Stimulated activated CD4-positive, alpha-beta T cell treated with anti-CD3 and anti-CD28 coated beads, TNF-alpha, amount 100 ng/mL, for 4 hours (primary cell): ENCODE data around the gene ZNF488.

Experiments
- DNase-seq, 3 experiments: peaks; one replicate each; pipeline ENCODE4 v3.0.0-alpha.2; 2020; ENCODE audit warnings: low read depth in 3 of 3

The ZNF488 gene

GRCh38 chr10:47330366-47330765 lies 53.7 kb downstream of the ZNF488 start:
- DNase-seq, result no peak

DNA sequence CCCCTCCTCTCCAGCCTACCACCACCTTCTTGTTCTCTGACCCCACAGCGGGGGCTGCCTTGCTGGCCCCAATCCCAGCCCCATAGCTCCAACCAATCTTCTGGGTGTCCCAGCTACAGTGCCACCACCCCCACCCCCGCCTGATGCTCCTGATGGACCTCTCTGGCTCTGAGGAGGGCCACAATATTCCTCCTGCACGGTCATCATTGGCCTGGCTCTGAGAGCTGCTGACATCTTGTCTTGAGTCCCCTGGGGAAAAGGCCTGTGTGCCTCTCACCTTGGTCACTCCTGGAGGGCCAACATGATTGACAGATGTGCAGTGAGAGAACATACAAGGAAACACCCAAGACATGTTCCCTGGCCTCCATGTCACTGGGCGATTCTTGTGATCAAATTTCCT lies 54.2 kb downstream of the ZNF488 start:
- DNase-seq, result no peak

GRCh38 chr10:47326927-47327330 lies 57.2 kb downstream of the ZNF488 start:
- no peak for DNase-seq

- DNase-seq, result no peak
Measured at GRCh38 chr10:47326306-47326926, 57.7 kb downstream of the ZNF488 start.

GRCh38 chr10:47325303-47326291 lies 58.5 kb downstream of the ZNF488 start:
- no peak for DNase-seq

- DNase-seq, result no peak
Measured at GRCh38 chr10:47323636-47324296, 60.3 kb downstream of the ZNF488 start.

- DNase-seq, result no peak
Measured at GRCh38 chr10:47323087-47323486, 61.0 kb downstream of the ZNF488 start.

DNA sequence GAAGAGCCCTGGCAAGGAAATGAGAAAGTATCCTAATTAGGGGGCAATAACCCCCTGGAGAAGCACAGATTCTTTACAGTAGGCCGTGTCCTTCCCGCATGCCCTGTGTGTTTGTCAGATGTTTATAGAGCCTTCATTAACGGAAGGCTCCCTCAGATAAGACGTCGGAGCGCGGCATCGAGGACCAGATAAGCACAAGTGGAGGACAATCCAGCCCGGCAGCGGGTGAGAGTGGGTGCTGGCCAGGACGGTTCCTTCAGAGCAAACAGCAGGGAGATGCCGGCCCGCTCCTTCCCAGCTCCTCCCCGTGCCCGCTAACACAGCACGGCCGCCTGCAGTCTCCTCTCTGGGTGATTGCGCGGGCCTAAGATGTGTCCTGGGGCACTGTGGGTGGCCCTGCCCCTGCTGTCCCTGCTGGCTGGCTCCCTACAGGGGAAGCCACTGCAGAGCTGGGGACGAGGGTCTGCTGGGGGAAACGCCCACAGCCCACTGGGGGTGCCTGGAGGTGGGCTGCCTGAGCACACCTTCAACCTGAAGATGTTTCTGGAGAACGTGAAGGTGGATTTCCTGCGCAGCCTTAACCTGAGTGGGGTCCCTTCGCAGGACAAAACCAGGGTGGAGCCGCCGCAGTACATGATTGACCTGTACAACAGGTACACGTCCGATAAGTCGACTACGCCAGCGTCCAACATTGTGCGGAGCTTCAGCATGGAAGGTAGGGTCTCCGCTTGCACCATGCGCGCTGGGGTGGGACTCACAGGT lies 61.6 kb downstream of the ZNF488 start, which contains the start of gene GDF2:
TSS of gene GDF2 (plus strand) at position 155 of the 762 bp plus-strand sequence. CDS start at position 370, 215 bp downstream.
- no peak for DNase-seq

GRCh38 chr10:47321521-47322195 lies 62.4 kb downstream of the ZNF488 start:
- DNase-seq, result no peak

- DNase-seq, result no peak
Measured at GRCh38 chr10:47320812-47321211, 63.3 kb downstream of the ZNF488 start.

DNA sequence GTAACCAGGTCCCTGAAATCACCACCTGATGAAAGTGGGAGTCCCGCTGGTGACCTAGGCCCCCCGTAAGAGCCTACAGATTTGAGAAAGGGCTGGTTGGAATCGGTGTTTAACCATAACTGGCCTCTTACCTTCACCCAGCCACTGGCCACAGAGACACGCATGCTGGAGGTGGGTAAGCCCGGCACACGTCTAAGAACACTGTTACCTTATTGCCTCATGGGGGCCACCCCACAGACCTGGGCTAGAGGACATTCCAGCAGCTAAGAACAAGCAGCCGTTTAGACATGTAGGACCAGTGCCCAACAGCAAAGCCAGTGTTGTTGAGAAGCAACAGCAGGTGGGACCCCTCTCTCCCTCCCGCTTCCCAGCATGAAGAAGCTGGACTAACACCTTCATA lies 64.3 kb downstream of the ZNF488 start:
- no peak for DNase-seq

DNA sequence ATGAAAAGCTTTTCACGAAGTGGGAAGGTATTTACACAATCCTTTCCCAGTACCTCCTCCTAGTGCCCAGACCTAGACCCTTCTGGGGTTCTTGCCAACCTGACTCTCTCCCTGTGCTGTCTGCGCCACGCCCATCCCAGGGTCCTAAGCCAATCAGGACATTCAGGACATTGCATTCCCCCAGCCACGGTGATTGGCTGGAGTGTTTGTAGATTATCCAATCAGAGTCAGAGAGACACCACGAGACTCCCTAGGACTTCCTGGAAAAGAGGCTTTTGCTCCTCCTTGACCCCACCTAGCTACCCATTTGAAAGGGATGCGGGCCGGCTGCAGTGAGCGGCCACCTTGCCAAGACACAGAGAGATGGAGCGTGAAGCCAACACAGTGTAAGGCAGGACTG lies 65.4 kb downstream of the ZNF488 start:
- no peak for DNase-seq

DNA sequence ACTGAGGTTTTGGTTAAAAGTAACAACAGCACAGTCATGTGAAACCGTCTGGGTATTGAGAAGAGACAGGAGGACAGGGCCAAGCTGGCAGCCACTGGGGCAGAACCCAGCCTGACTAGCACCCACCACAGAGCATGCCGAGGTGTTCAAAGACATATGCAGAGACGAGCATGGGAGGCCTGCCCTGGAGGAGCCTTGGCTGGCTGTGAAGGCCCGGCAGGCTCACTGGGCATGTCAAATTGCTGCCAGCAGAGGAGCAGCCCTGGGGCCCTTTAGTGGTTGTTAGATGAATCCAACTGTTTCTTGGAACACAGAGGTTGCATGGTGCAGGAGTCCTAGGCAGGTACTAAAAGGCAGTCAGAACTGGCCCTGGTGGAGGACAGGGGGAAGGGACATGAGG lies 66.8 kb downstream of the ZNF488 start:
- DNase-seq, result no peak

DNA sequence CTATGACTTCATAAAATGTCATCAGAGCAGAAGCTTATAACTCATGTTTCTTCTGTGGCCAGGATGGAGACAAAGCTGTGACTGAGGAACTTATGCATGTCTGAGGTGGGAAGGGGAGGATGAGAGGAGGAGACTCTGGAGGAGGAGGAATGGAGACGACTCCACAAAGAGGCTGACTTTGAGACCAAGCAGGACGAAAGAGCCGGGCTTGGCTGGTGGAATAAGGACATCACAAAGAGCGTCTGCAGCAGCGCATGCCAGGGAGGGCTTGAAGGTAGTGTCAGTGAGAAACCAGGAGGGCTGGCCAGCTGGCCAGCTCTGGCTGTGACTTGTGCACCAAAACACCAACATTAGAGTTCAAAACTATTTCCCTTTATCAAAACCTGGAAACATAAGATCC lies 68.0 kb downstream of the ZNF488 start:
- no peak for DNase-seq
